ENCODE measurements around the gene TLE1.
"Not testable (repeated sequence)": the region's sequence is repeated elsewhere in the genome, so short reads cannot be mapped to it uniquely, and the experiment has no call there.

Gene TLE1

GRCh38 chr9:81652058-81652687 is 37.2 kb downstream of the TLE1 start:
- no peak for DNase-seq

- no peak for DNase-seq
These were observed 38.5 kb downstream of the TLE1 start for GRCh38 chr9:81650586-81651515.

- no peak for DNase-seq
These were observed 39.7 kb downstream of the TLE1 start for GRCh38 chr9:81649475-81650240.

GRCh38 chr9:81648891-81649290 is 40.5 kb downstream of the TLE1 start:
- no peak for DNase-seq

GRCh38 chr9:81646337-81646736 is 43.0 kb downstream of the TLE1 start:
- no peak for DNase-seq

- not testable (repeated sequence) for DNase-seq
These were observed 44.8 kb downstream of the TLE1 start for GRCh38 chr9:81644513-81644912.

- DNase-seq, result no peak
These were observed 52.1 kb downstream of the TLE1 start for GRCh38 chr9:81637276-81637675.

- no peak for DNase-seq
These were observed 53.1 kb downstream of the TLE1 start for GRCh38 chr9:81636255-81636599.

- no peak for DNase-seq
These were observed 53.7 kb downstream of the TLE1 start for GRCh38 chr9:81635521-81636254.

GRCh38 chr9:81634915-81635516 is 54.3 kb downstream of the TLE1 start:
- no peak for DNase-seq

- no peak for DNase-seq
These were observed 55.1 kb downstream of the TLE1 start for GRCh38 chr9:81633952-81634854.

GRCh38 chr9:81632599-81632998 is 56.7 kb downstream of the TLE1 start:
- no peak for DNase-seq

GRCh38 chr9:81631218-81631745 is 58.1 kb downstream of the TLE1 start:
- no peak for DNase-seq

GRCh38 chr9:81629440-81629839 is 59.9 kb downstream of the TLE1 start:
- peak; percentile 15 for DNase-seq

GRCh38 chr9:81628897-81629296 is 60.5 kb downstream of the TLE1 start:
- peak; percentile 5 for DNase-seq

- no peak for DNase-seq
These were observed 61.9 kb downstream of the TLE1 start for GRCh38 chr9:81627481-81627880.

- DNase-seq, result no peak
These were observed 62.8 kb downstream of the TLE1 start for GRCh38 chr9:81626511-81626910.

GRCh38 chr9:81625969-81626368 is 63.4 kb downstream of the TLE1 start:
- no peak for DNase-seq

- no peak for DNase-seq
These were observed 65.6 kb downstream of the TLE1 start for GRCh38 chr9:81623778-81624177.

GRCh38 chr9:81622471-81623255 is 66.7 kb downstream of the TLE1 start:
- DNase-seq, result no peak

All from DMS53 (cell line).